HepG2 (cell line): ENCODE data around the gene PTPN13. TPM values are rescaled to one million over a fixed set of nuclear protein-coding genes. Genes with fewer than 3 reads are reported as not detected.

Experiments
- ARHGAP35 ChIP-seq: sonication (generic); formaldehyde crosslinking; IDR thresholded peaks from 2 replicates; pipeline ENCODE4 v1.9.0; 2022; ENCODE audit warnings: mild to moderate bottlenecking, inconsistent platforms, moderate library complexity, missing genetic modification reagents, borderline replicate concordance
- BORCS8-MEF2B ChIP-seq: sonication (generic); formaldehyde crosslinking; IDR thresholded peaks from 2 replicates; pipeline ENCODE4 v1.8.0; 2022; ENCODE audit warnings: mild to moderate bottlenecking, missing genetic modification reagents
- ETV6 ChIP-seq: sonication (generic); formaldehyde crosslinking; conservative IDR thresholded peaks from 2 replicates; pipeline ENCODE4 v1.4.0; 2020; ENCODE audit warnings: missing genetic modification reagents
- EZH2 ChIP-seq: conservative IDR thresholded peaks from 2 replicates; pipeline ENCODE4 v1.6.1; 2012; ENCODE audit warnings: mild to moderate bottlenecking, low read depth, low read length, moderate library complexity
- FOXM1 ChIP-seq: sonication (generic); formaldehyde crosslinking; IDR thresholded peaks from 2 replicates; pipeline ENCODE4 v1.5.0; 2020; ENCODE audit warnings: missing genetic modification reagents
- GFI1 ChIP-seq: sonication (generic); formaldehyde crosslinking; IDR thresholded peaks from 2 replicates; pipeline ENCODE4 v1.5.0; 2020; ENCODE audit warnings: missing genetic modification reagents, mild to moderate bottlenecking, borderline replicate concordance
- HNRNPL ChIP-seq: fragments of 200-400 bp; formaldehyde crosslinking; IDR thresholded peaks from 2 replicates; pipeline ENCODE4 v1.6.1; 2017; ENCODE audit warnings: mild to moderate bottlenecking, low read depth, low read length
- KAT7 ChIP-seq: IDR thresholded peaks from 2 replicates; pipeline ENCODE4 v1.6.1; 2018; ENCODE audit warnings: borderline replicate concordance, missing compliant biosample characterization
- KLF13 ChIP-seq: sonication (generic); formaldehyde crosslinking; IDR thresholded peaks from 2 replicates; pipeline ENCODE4 v1.4.0; 2020; ENCODE audit warnings: mild to moderate bottlenecking, missing genetic modification reagents
- MED1 ChIP-seq: sonication (generic); formaldehyde crosslinking; IDR thresholded peaks from 2 replicates; pipeline ENCODE4 v1.4.0; 2020; ENCODE audit warnings: missing genetic modification reagents
- MED8 ChIP-seq: sonication (generic); formaldehyde crosslinking; IDR thresholded peaks from 2 replicates; pipeline ENCODE4 v1.8.1; 2023; ENCODE audit warnings: mild to moderate bottlenecking, missing genetic modification reagents; ENCODE audit not compliant: insufficient replicate concordance
- NCOA2 ChIP-seq: sonication (generic); formaldehyde crosslinking; IDR thresholded peaks from 2 replicates; pipeline ENCODE4 v1.8.0; 2022; ENCODE audit warnings: inconsistent platforms
- NFE2 ChIP-seq: sonication (generic); formaldehyde crosslinking; IDR thresholded peaks from 2 replicates; pipeline ENCODE4 v1.4.0; 2020; ENCODE audit warnings: missing genetic modification reagents
- ONECUT2 ChIP-seq: sonication (generic); formaldehyde crosslinking; IDR thresholded peaks from 2 replicates; pipeline ENCODE4 v1.4.0; 2020; ENCODE audit warnings: missing genetic modification reagents
- REPIN1 ChIP-seq: sonication (generic); formaldehyde crosslinking; IDR thresholded peaks from 2 replicates; pipeline ENCODE4 v1.8.0; 2022; ENCODE audit warnings: missing genetic modification reagents, low read depth, mild to moderate bottlenecking, borderline replicate concordance
- SMARCC2 ChIP-seq: fragments of 450-650 bp; IDR thresholded peaks from 2 replicates; pipeline ENCODE4 v1.6.1; 2017; ENCODE audit warnings: antibody characterized with exemption, mild to moderate bottlenecking
- SOX6 ChIP-seq, 2 experiments: fragments of 450-650 bp in 1 of 2; sonication (generic) in 1 of 2; formaldehyde crosslinking in 1 of 2; IDR thresholded peaks; 2 replicates each; pipeline versions ENCODE4 v1.4.0 to v1.6.1; 2017 to 2020; ENCODE audit warnings: antibody characterized with exemption in 1 of 2, mild to moderate bottlenecking in 1 of 2, missing genetic modification reagents in 1 of 2
- STAT5B ChIP-seq: sonication (generic); formaldehyde crosslinking; IDR thresholded peaks from 2 replicates; pipeline ENCODE4 v1.4.0; 2020; ENCODE audit warnings: missing genetic modification reagents
- TAF15 ChIP-seq: fragments of 200-400 bp; formaldehyde crosslinking; IDR thresholded peaks from one replicate; pipeline ENCODE4 v1.6.1; 2018; ENCODE audit warnings: mild to moderate bottlenecking, low read depth, low read length; ENCODE audit not compliant: poor library complexity, severe bottlenecking
- TEAD2 ChIP-seq: sonication (generic); formaldehyde crosslinking; IDR thresholded peaks from 2 replicates; pipeline ENCODE4 v1.9.0; 2021; ENCODE audit warnings: missing genetic modification reagents
- U2AF1 ChIP-seq: fragments of 200-400 bp; formaldehyde crosslinking; optimal IDR thresholded peaks from 2 replicates; pipeline ENCODE3; 2017; ENCODE audit warnings: mild to moderate bottlenecking, low read depth, low read length
- ZFAT ChIP-seq: sonication (generic); formaldehyde crosslinking; conservative IDR thresholded peaks from 2 replicates; pipeline ENCODE4 v1.8.1; 2023; ENCODE audit warnings: missing genetic modification reagents, inconsistent platforms
- ZFP1 ChIP-seq: IDR thresholded peaks from 2 replicates; pipeline ENCODE4 v1.6.1; 2016
- ZNF143 ChIP-seq: sonication (generic); formaldehyde crosslinking; IDR thresholded peaks from 2 replicates; pipeline ENCODE4 v1.4.0; 2020; ENCODE audit warnings: missing genetic modification reagents
- ZNF484 ChIP-seq: sonication (generic); formaldehyde crosslinking; IDR thresholded peaks from 2 replicates; pipeline ENCODE4 v1.5.1; 2020; ENCODE audit warnings: mild to moderate bottlenecking, low read depth, missing genetic modification reagents, borderline replicate concordance
- ZNF598 ChIP-seq: sonication (generic); formaldehyde crosslinking; IDR thresholded peaks from 2 replicates; pipeline ENCODE4 v1.5.1; 2020; ENCODE audit warnings: mild to moderate bottlenecking, missing genetic modification reagents, borderline replicate concordance
- ZNF652 ChIP-seq: IDR thresholded peaks from 2 replicates; pipeline ENCODE4 v1.6.1; 2016; ENCODE audit warnings: low read depth, borderline replicate concordance
- ZNF672 ChIP-seq: sonication (generic); formaldehyde crosslinking; IDR thresholded peaks from 2 replicates; pipeline ENCODE4 v1.8.1; 2022; ENCODE audit warnings: missing genetic modification reagents
- ZNF781 ChIP-seq: sonication (generic); formaldehyde crosslinking; IDR thresholded peaks from 2 replicates; pipeline ENCODE4 v1.5.1; 2020; ENCODE audit warnings: borderline replicate concordance, mild to moderate bottlenecking, missing genetic modification reagents; ENCODE audit errors: not compliant biosample characterization
- ZSCAN30 ChIP-seq: sonication (generic); formaldehyde crosslinking; IDR thresholded peaks from 2 replicates; pipeline ENCODE4 v1.5.0; 2020; ENCODE audit warnings: mild to moderate bottlenecking, missing genetic modification reagents
- polyA plus RNA-seq, 8 experiments: library from polyadenylated mRNA; depleted of rRNA in 3 of 8; stranded (reverse) in 7 of 8; unstranded in 1 of 8; fragments of >200 nt; fragmentation: Illumina TruSeq in 4 of 8; extraction: Trizol in 4 of 8; gene quantifications; 2 replicates each; pipeline versions ENCODE4 v1.2.1 to v1.2.3, GENCODE V29; 2011 to 2016; ENCODE audit warnings: low read depth in 4 of 8, missing spikeins in 1 of 8, mixed read lengths in 1 of 8; ENCODE audit not compliant: insufficient read depth in 1 of 8
- total RNA-seq, 5 experiments: library from RNA; depleted of rRNA; stranded (reverse); fragments of >200 nt; fragmentation: Illumina TruSeq; extraction: Trizol; gene quantifications; 2 replicates each; pipeline ENCODE4 v1.2.3, GENCODE V29; 2016; ENCODE audit warnings: low read depth in 1 of 5
- TF ChIP-seq, protein P1 (sequence below): sonication (generic); formaldehyde crosslinking; IDR thresholded peaks from 2 replicates; pipeline ENCODE4 v1.5.1; 2020; ENCODE audit warnings: missing genetic modification reagents, mild to moderate bottlenecking, borderline replicate concordance
- TF ChIP-seq, protein P2 (sequence below): fragments of 450-650 bp; IDR thresholded peaks from 2 replicates; pipeline ENCODE4 v1.6.1; 2016

PTPN13 gene
- total and polyA plus RNA-seq, 2 of the 13 experiments (the other 11 are each of a cell fraction or from before 2014, with no cell fraction given) = not detected

DNA sequence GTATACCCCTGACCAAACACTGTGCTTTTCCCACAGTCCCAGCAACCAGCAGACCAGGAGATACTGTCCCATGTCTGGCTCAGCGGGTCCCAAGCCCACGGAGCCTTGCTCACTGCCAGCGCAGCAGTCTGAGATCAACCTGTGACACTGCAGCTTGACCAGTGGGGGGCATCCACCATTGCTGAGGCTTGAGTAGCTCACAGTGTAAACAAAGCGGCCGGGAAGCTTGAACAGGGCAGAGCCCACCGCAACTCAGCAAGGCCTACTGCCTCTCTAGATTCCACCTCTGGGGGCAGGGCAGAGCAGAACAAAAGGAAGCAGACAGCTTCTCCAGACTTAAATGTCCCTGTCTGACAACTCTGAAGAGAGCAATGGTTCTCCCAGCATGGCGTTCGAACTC lies 197.0 kb downstream of the PTPN13 start (continued):
- TF ChIP-seq, protein P1, sequence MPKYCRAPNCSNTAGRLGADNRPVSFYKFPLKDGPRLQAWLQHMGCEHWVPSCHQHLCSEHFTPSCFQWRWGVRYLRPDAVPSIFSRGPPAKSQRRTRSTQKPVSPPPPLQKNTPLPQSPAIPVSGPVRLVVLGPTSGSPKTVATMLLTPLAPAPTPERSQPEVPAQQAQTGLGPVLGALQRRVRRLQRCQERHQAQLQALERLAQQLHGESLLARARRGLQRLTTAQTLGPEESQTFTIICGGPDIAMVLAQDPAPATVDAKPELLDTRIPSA = no peak
- TF ChIP-seq BORCS8-MEF2B (CRISPR knock-in tag) = peak; percentile 39; the same call in 1 of the 2 replicates
- TF ChIP-seq ZNF672 = no peak
- no peak for TF ChIP-seq ZNF598
- TF ChIP-seq ZNF652 (CRISPR knock-in tag) = no peak
- no peak for TF ChIP-seq GFI1 (CRISPR knock-in tag)
- TF ChIP-seq SMARCC2 = no peak
- no peak for TF ChIP-seq ZNF143 (CRISPR knock-in tag)
- TF ChIP-seq NCOA2 = no peak
- no peak for TF ChIP-seq KAT7 (CRISPR knock-in tag)
- TF ChIP-seq TAF15 = no peak
- TF ChIP-seq U2AF1 = no peak
- TF ChIP-seq SOX6 (IDR thresholded peaks at IDR 0.05) = no peak
- peak; percentile 29; the same call in 1 of the 2 replicates for TF ChIP-seq SOX6 (CRISPR knock-in tag; IDR thresholded peaks at IDR 0.05)
- TF ChIP-seq HNRNPL = no peak
- no peak for TF ChIP-seq ZFP1 (CRISPR knock-in tag)
- TF ChIP-seq ZNF484 (CRISPR knock-in tag) = no peak
- TF ChIP-seq ARHGAP35 = no peak
- no peak for TF ChIP-seq ETV6 (CRISPR knock-in tag)
- TF ChIP-seq ZSCAN30 (CRISPR knock-in tag) = no peak
- 0 out of 2 replicates have a peak, but pooled peaks have one; percentile 30 for TF ChIP-seq MED1 (CRISPR knock-in tag)
- TF ChIP-seq ZFAT (CRISPR knock-in tag) = no peak
- no peak for TF ChIP-seq MED8
- TF ChIP-seq, protein P2, sequence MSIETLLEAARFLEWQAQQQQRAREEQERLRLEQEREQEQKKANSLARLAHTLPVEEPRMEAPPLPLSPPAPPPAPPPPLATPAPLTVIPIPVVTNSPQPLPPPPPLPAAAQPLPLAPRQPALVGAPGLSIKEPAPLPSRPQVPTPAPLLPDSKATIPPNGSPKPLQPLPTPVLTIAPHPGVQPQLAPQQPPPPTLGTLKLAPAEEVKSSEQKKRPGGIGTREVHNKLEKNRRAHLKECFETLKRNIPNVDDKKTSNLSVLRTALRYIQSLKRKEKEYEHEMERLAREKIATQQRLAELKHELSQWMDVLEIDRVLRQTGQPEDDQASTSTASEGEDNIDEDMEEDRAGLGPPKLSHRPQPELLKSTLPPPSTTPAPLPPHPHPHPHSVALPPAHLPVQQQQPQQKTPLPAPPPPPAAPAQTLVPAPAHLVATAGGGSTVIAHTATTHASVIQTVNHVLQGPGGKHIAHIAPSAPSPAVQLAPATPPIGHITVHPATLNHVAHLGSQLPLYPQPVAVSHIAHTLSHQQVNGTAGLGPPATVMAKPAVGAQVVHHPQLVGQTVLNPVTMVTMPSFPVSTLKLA = no peak
- no peak for TF ChIP-seq TEAD2 (CRISPR knock-in tag)
- no peak for TF ChIP-seq FOXM1 (CRISPR knock-in tag)
- TF ChIP-seq ZNF781 (CRISPR knock-in tag) = no peak
- TF ChIP-seq NFE2 (CRISPR knock-in tag) = no peak
- TF ChIP-seq EZH2 = no peak
- TF ChIP-seq KLF13 (CRISPR knock-in tag) = no peak
- no peak for TF ChIP-seq STAT5B
- TF ChIP-seq ONECUT2 (CRISPR knock-in tag) = no peak
- peak; percentile 68; the same call in 1 of the 2 replicates for TF ChIP-seq REPIN1 (CRISPR knock-in tag)
